Ovary (tissue), 9 donors: Measurements from ENCODE around the gene THSD4. TPM values are rescaled to one million over a fixed set of nuclear protein-coding genes. Genes with fewer than 3 reads are reported as not detected.

Experiments used
- DNase-seq, 5 donors: peaks; one replicate each; pipeline ENCODE4 v3.0.0-alpha.2; 2019 to 2020
- H3K27ac ChIP-seq, 2 donors: fragments of 200-600 bp; one replicate each; pipeline versions ENCODE4 v1.5.1 to v1.8.0; 2019 to 2022
- H3K27me3 ChIP-seq: fragments of 200-600 bp; one replicate; pipeline ENCODE4 v1.8.0; 2022
- H3K36me3 ChIP-seq: fragments of 200-600 bp; sonication (generic); one replicate; pipeline ENCODE4 v1.5.1; 2019
- H3K4me1 ChIP-seq: one replicate; pipeline ENCODE4 v1.8.1; 2013; ENCODE audit warnings: mild to moderate bottlenecking, moderate library complexity; ENCODE audit not compliant: insufficient read depth
- H3K4me3 ChIP-seq: fragments of 200-600 bp; sonication (generic); one replicate; pipeline ENCODE4 v1.5.1; 2017
- H3K9me3 ChIP-seq, 2 donors: fragments of 200-600 bp in 1 of 2; sonication (generic) in 1 of 2; one replicate each; pipeline versions ENCODE4 v1.5.1 to v1.8.1; 2013 to 2019; ENCODE audit warnings: mild to moderate bottlenecking in 1 of 2, moderate library complexity in 1 of 2
- EP300 ChIP-seq: sonication (generic); formaldehyde crosslinking; IDR thresholded peaks from one replicate; pipeline ENCODE4 v1.6.1; 2017; ENCODE audit warnings: antibody characterized with exemption
- POLR2A ChIP-seq: fragments of 450-650 bp; IDR thresholded peaks from one replicate; pipeline ENCODE4 v1.6.1; 2017; ENCODE audit warnings: antibody characterized with exemption, mild to moderate bottlenecking, moderate library complexity
- WGBS, 3 donors: extraction: QIAGEN DNeasy Blood & Tissue Kit in 1 of 3; methylation state at CpG; one replicate each; pipeline versions ENCODE4 v1.1.5 to v1.1.7; 2013 to 2017; 5-methylcytosine and 5-hydroxymethylcytosine counted together
- intact Hi-C, 4 donors: fragments of 100-400 bp; cut with DNase I; formaldehyde crosslinking; loops; one replicate each; pipeline versions ENCODE4 v1.11.0 to v1.15.1; 2022 to 2023
- polyA plus RNA-seq, 2 donors: library from polyadenylated mRNA; stranded (reverse); fragments of 200-250 nt in 1 of 2; fragments of 350-450 nt in 1 of 2; fragmentation: Illumina TruSeq in 1 of 2; extraction: RNeasy Lipid Tissue Mini Kit (QIAGEN cat#74804) in 1 of 2; gene quantifications; one replicate each; pipeline ENCODE4 v1.2.3, GENCODE V29; 2013 to 2014
- total RNA-seq, 7 donors: library from RNA; depleted of rRNA in 2 of 7; stranded (reverse); fragments of >200 nt in 2 of 7; fragmentation: NEBNext Ultra II Directional in 3 of 7; extraction: Animal tissue kit (Norgen Biotek cat#: 25700) in 3 of 7; gene quantifications; one replicate each; pipeline versions ENCODE4 v1.1.0 to v1.2.4, GENCODE V29; 2016 to 2023
- TF ChIP-seq, protein P1 (sequence below), 3 donors: fragments of 450-650 bp in 2 of 3; fragments of 200-600 bp in 1 of 3; IDR thresholded peaks; one replicate each; pipeline versions ENCODE4 v1.5.1 to v1.8.0; 2016 to 2022; ENCODE audit warnings: antibody characterized with exemption in 3 of 3, mild to moderate bottlenecking in 1 of 3
- donor health status: DM: no; HTN: no; CAD: no; lungs with moderate emphysema.
- donor health status: DM: no; HTN: no; CAD: no.
- donor health status: Bipolar disorder and iron deficiency.
- donor health status: DM: yes; HTN: yes; CAD: no.
- donor health status: DM: no; HTN: no; CAD: no.
- donor health status: DM: yes; HTN: yes; CAD: no.

Gene THSD4
- total and polyA plus RNA-seq, 9 donors, result 3.2 to 53.4 (median 13.5) TPM

DNA sequence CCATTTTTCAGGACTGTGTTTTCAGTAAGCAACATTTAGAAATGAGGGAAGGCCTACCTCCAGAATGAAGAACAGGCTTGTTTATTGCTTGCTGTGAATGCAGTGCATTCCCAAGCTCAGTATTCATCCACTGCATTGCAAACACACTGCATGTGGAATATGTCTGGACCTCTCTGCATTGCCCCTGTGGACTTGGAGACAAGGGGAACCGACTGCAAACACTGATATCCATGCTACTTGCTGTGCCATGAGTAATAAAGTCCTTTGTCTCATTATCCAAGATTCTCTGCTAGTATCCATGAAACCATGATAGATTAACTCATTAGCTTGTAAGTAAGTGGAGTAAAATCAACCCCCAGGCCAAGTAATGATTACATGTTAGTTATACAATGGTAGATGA lies 393.9 kb downstream of the THSD4 start:
- Histone ChIP-seq H3K4me1 (peaks cover 2% of the 10 kb centered on the region), H3K36me3 (no peaks in the 10 kb centered on the region), H3K4me3 (no peak overlapping the region), H3K27ac (no peak overlapping the region), H3K27me3 (no peaks in the 10 kb centered on the region), H3K9me3 (no peaks in the 10 kb centered on the region)
- 45 to 64% (median 52%) methylated on average over 1 of the region's 1 CpG for WGBS, 3 donors
- no peak for DNase-seq
- intact Hi-C loops, result no loop called here
- no peak for TF ChIP-seq EP300
- TF ChIP-seq POLR2A, result no peak
- TF ChIP-seq, protein P1, sequence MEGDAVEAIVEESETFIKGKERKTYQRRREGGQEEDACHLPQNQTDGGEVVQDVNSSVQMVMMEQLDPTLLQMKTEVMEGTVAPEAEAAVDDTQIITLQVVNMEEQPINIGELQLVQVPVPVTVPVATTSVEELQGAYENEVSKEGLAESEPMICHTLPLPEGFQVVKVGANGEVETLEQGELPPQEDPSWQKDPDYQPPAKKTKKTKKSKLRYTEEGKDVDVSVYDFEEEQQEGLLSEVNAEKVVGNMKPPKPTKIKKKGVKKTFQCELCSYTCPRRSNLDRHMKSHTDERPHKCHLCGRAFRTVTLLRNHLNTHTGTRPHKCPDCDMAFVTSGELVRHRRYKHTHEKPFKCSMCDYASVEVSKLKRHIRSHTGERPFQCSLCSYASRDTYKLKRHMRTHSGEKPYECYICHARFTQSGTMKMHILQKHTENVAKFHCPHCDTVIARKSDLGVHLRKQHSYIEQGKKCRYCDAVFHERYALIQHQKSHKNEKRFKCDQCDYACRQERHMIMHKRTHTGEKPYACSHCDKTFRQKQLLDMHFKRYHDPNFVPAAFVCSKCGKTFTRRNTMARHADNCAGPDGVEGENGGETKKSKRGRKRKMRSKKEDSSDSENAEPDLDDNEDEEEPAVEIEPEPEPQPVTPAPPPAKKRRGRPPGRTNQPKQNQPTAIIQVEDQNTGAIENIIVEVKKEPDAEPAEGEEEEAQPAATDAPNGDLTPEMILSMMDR (IDR thresholded peaks at IDR 0.05), result no peak

DNA sequence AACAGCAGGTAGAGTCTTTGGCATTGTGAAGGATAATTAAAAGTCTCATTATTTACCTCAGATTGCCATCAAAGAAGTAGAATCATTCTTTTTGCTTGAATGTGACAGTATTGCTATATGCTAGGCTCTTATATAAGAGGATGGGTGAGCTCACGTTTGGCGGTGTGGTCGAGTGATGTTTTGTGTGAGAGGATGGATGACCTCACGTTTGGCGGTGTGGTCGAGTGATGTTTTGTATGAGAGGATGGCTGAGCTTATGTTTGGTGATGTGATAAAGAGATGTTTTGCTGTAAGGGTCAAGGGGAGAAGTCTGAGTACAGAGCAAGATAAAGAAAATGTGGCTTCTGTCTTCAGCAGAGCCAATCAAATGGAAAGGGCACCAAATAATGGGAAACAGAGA lies 395.5 kb downstream of the THSD4 start:
- no peaks in the 10 kb centered on the region for H3K9me3 ChIP-seq
- no peaks in the 10 kb centered on the region for H3K36me3 ChIP-seq
- TF ChIP-seq, protein P1 (IDR thresholded peaks at IDR 0.05), result no peak
- TF ChIP-seq EP300 (no peak), POLR2A (no peak)
- WGBS, 3 donors, result 46 to 78% (median 60%) methylated on average over 6 of the region's 6 CpGs
- intact Hi-C loops, result no loop called here
- H3K4me3 ChIP-seq, result no peak overlapping the region
- H3K27me3 ChIP-seq, result no peaks in the 10 kb centered on the region
- H3K27ac ChIP-seq, result no peak overlapping the region
- H3K4me1 ChIP-seq, result peaks cover 2% of the 10 kb centered on the region
- DNase-seq, result no peak

DNA sequence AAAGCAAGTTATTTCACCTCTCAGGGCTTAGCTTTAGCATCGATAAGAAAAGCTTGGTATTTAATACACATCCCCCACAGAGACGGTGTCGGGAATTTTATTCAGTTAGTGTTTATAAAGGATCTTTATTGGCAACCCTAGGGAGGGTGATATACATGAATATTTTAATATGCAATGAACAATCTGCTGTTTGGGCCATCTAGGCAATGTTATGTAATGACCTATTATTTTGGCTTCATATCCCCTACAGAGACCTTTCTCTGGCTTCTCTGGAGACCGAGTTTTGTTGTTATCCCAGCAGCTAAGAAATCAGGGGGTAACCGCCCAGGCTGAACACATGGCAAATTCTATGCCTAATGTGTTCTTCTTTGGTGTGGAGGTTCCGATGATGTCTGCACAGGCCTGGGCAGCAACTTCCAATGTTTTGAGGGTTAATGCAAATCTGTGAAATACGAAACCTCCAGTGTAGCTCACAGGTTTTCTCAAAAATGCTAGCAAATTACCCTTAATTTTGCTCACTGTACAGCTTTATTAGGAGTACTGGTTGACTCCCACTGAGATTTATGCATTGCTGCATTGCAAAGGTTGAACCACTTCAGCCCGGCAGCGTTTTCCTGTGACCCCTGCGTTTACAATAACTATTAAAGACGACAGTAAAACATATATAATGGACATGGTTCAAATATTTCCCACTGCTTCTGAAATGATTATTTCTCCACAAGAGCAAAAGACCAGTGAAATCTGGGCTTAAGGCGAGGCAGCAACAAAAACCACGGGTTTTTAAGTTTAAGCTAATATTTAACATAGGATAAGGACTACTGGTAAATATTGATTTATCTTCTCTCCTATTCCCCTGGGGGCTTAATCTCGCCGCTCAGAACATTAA lies 396.8 kb downstream of the THSD4 start:
- TF ChIP-seq EP300 (no peak), POLR2A (no peak)
- TF ChIP-seq, protein P1 (IDR thresholded peaks at IDR 0.05), result no peak
- WGBS, 3 donors, result 20 to 33% (median 24%) methylated on average over 15 of the region's 15 CpGs
- no peak overlapping the region for H3K4me3 ChIP-seq
- peaks cover 2% of the 10 kb centered on the region for H3K4me1 ChIP-seq
- H3K9me3 ChIP-seq, result no peaks in the 10 kb centered on the region
- no peaks in the 10 kb centered on the region for H3K27me3 ChIP-seq
- DNase-seq, result no peak
- H3K36me3 ChIP-seq, result no peaks in the 10 kb centered on the region
- H3K27ac ChIP-seq, result no peak overlapping the region
- intact Hi-C loops, result no loop called here

DNA sequence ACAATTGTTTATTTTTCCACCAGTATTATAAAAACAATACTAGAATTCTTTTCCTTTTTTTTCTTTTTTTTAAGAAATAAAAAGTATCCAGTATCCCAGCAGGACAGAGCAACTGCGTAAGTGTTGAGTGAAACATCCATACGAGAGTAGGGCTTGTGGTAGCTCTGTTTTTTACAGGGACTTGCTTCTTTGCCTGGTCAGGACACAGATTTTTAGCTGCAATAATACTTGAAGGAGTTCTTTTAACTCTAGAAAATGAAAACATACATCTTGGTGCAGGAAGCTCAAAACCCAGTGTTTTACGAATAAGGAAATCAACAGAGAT lies 397.4 kb downstream of the THSD4 start:
- intact Hi-C loops, result no loop called here
- H3K9me3 ChIP-seq, result no peaks in the 10 kb centered on the region
- H3K27ac ChIP-seq, result no peak overlapping the region
- peaks cover 2% of the 10 kb centered on the region for H3K4me1 ChIP-seq
- WGBS, 3 donors, result 30 to 52% (median 46%) methylated on average over 3 of the region's 3 CpGs
- TF ChIP-seq EP300, result no peak
- no peak for TF ChIP-seq POLR2A
- TF ChIP-seq, protein P1 (IDR thresholded peaks at IDR 0.05), result no peak
- no peak for DNase-seq
- H3K4me3 ChIP-seq, result no peak overlapping the region
- no peaks in the 10 kb centered on the region for H3K36me3 ChIP-seq
- H3K27me3 ChIP-seq, result no peaks in the 10 kb centered on the region
